Measurements from ENCODE around the gene HNRNPA2B1. TPM values are rescaled to one million over a fixed set of nuclear protein-coding genes. Genes with fewer than 3 reads are reported as not detected.

Gene HNRNPA2B1
- total RNA-seq, 1 donor from 2014 or later, result 484 TPM

GRCh38 chr7:26145238-26145637, 55.3 kb downstream of the HNRNPA2B1 start:
- Mint-ChIP-seq H3K27ac (ENCODE audit: unreplicated experiment) (no peak overlapping the region), H3K4me3 (ENCODE audit: unreplicated experiment) (no peak overlapping the region), H3K36me3 (ENCODE audit: unreplicated experiment) (no peaks in the 10 kb centered on the region), H3K27me3 (ENCODE audit: unreplicated experiment) (peaks cover 39% of the 10 kb centered on the region), H3K4me1 (ENCODE audit: unreplicated experiment) (peaks cover 9% of the 10 kb centered on the region), H3K9me3 (ENCODE audit: unreplicated experiment) (no peaks in the 10 kb centered on the region)
- TF ChIP-seq CTCF (IDR thresholded peaks at IDR 0.05), result no peak
- no peak for DNase-seq (ENCODE audit: extremely low spot score, unreplicated experiment)

GRCh38 chr7:26144184-26145080, 56.1 kb downstream of the HNRNPA2B1 start:
- Mint-ChIP-seq H3K27me3 (ENCODE audit: unreplicated experiment) (peaks cover 34% of the 10 kb centered on the region), H3K9me3 (ENCODE audit: unreplicated experiment) (no peaks in the 10 kb centered on the region), H3K4me1 (ENCODE audit: unreplicated experiment) (peaks cover 9% of the 10 kb centered on the region), H3K36me3 (ENCODE audit: unreplicated experiment) (no peaks in the 10 kb centered on the region), H3K4me3 (ENCODE audit: unreplicated experiment) (no peak overlapping the region), H3K27ac (ENCODE audit: unreplicated experiment) (no peak overlapping the region)
- no peak for TF ChIP-seq CTCF (IDR thresholded peaks at IDR 0.05)
- no peak for DNase-seq (ENCODE audit: extremely low spot score, unreplicated experiment)

GRCh38 chr7:26143298-26144048, 57.1 kb downstream of the HNRNPA2B1 start:
- H3K36me3 Mint-ChIP-seq (ENCODE audit: unreplicated experiment), result no peaks in the 10 kb centered on the region
- DNase-seq (ENCODE audit: extremely low spot score, unreplicated experiment), result no peak
- H3K27me3 Mint-ChIP-seq (ENCODE audit: unreplicated experiment), result peaks cover 30% of the 10 kb centered on the region
- H3K4me3 Mint-ChIP-seq (ENCODE audit: unreplicated experiment), result no peak overlapping the region
- no peaks in the 10 kb centered on the region for H3K9me3 Mint-ChIP-seq (ENCODE audit: unreplicated experiment)
- H3K4me1 Mint-ChIP-seq (ENCODE audit: unreplicated experiment), result peaks cover 9% of the 10 kb centered on the region
- TF ChIP-seq CTCF (IDR thresholded peaks at IDR 0.05), result no peak
- H3K27ac Mint-ChIP-seq (ENCODE audit: unreplicated experiment), result no peak overlapping the region

- Mint-ChIP-seq H3K4me1 (ENCODE audit: unreplicated experiment) (peaks cover 9% of the 10 kb centered on the region), H3K4me3 (ENCODE audit: unreplicated experiment) (no peak overlapping the region), H3K9me3 (ENCODE audit: unreplicated experiment) (no peaks in the 10 kb centered on the region), H3K36me3 (ENCODE audit: unreplicated experiment) (no peaks in the 10 kb centered on the region), H3K27me3 (ENCODE audit: unreplicated experiment) (peaks cover 44% of the 10 kb centered on the region), H3K27ac (ENCODE audit: unreplicated experiment) (no peak overlapping the region)
- DNase-seq (ENCODE audit: extremely low spot score, unreplicated experiment), result no peak
- TF ChIP-seq CTCF (IDR thresholded peaks at IDR 0.05), result no peak
Measured at GRCh38 chr7:26141077-26141476, 59.5 kb downstream of the HNRNPA2B1 start.

- Mint-ChIP-seq H3K36me3 (ENCODE audit: unreplicated experiment) (no peaks in the 10 kb centered on the region), H3K9me3 (ENCODE audit: unreplicated experiment) (no peaks in the 10 kb centered on the region), H3K4me3 (ENCODE audit: unreplicated experiment) (no peak overlapping the region), H3K27ac (ENCODE audit: unreplicated experiment) (no peak overlapping the region), H3K4me1 (ENCODE audit: unreplicated experiment) (peaks cover 9% of the 10 kb centered on the region), H3K27me3 (ENCODE audit: unreplicated experiment) (peaks cover 48% of the 10 kb centered on the region)
- no peak for DNase-seq (ENCODE audit: extremely low spot score, unreplicated experiment)
- no peak for TF ChIP-seq CTCF (IDR thresholded peaks at IDR 0.05)
Measured at GRCh38 chr7:26140380-26140779, 60.2 kb downstream of the HNRNPA2B1 start.
